ENCODE data around the gene MOB3A. TPM values are rescaled to one million over a fixed set of nuclear protein-coding genes. Genes with fewer than 3 reads are reported as not detected.
"Not testable (repeated sequence)": the region's sequence is repeated elsewhere in the genome, so short reads cannot be mapped to it uniquely, and the experiment has no call there.

The MOB3A gene
- total RNA-seq, 1 experiment from 2014 or later = 28.9 TPM

- DNase-seq (ENCODE audit: low read depth) = no peak
- in situ Hi-C loops (cut with HindIII; ENCODE audit: low pct_unique_long_range_greater_than_20kb, low sequenced_read_pairs) = no loop called here
Observed at GRCh38 chr19:2043251-2043641, 52.9 kb downstream of the MOB3A start.

- DNase-seq (ENCODE audit: low read depth) = no peak
- in situ Hi-C loops (cut with HindIII; ENCODE audit: low pct_unique_long_range_greater_than_20kb, low sequenced_read_pairs) = no loop called here
Observed at GRCh38 chr19:2042485-2043250, 53.5 kb downstream of the MOB3A start.

GRCh38 chr19:2041683-2042484, 54.2 kb downstream of the MOB3A start:
- peak; percentile 85 for DNase-seq (ENCODE audit: low read depth)
- in situ Hi-C loops (cut with HindIII; ENCODE audit: low pct_unique_long_range_greater_than_20kb, low sequenced_read_pairs) = no loop called here

- in situ Hi-C loops (cut with HindIII; ENCODE audit: low pct_unique_long_range_greater_than_20kb, low sequenced_read_pairs) = no loop called here
- DNase-seq (ENCODE audit: low read depth) = no peak
Observed at GRCh38 chr19:2041433-2041682, 54.8 kb downstream of the MOB3A start.

- in situ Hi-C loops (cut with HindIII; ENCODE audit: low pct_unique_long_range_greater_than_20kb, low sequenced_read_pairs) = no loop called here
- no peak for DNase-seq (ENCODE audit: low read depth)
Observed at GRCh38 chr19:2040647-2041432, 55.3 kb downstream of the MOB3A start.

GRCh38 chr19:2039959-2040646, 56.0 kb downstream of the MOB3A start:
- in situ Hi-C loops (cut with HindIII; ENCODE audit: low pct_unique_long_range_greater_than_20kb, low sequenced_read_pairs) = no loop called here
- no peak for DNase-seq (ENCODE audit: low read depth)

GRCh38 chr19:2039089-2039958, 56.8 kb downstream of the MOB3A start:
- no peak for DNase-seq (ENCODE audit: low read depth)
- in situ Hi-C loops (cut with HindIII; ENCODE audit: low pct_unique_long_range_greater_than_20kb, low sequenced_read_pairs) = no loop called here

- in situ Hi-C loops (cut with HindIII; ENCODE audit: low pct_unique_long_range_greater_than_20kb, low sequenced_read_pairs) = no loop called here
Observed at GRCh38 chr19:2038284-2039088, 57.6 kb downstream of the MOB3A start.

GRCh38 chr19:2037651-2038255, 58.4 kb downstream of the MOB3A start:
- DNase-seq (ENCODE audit: low read depth) = no peak
- in situ Hi-C loops (cut with HindIII; ENCODE audit: low pct_unique_long_range_greater_than_20kb, low sequenced_read_pairs) = no loop called here

More at GRCh38 chr19:2038284-2039088, 57.6 kb downstream of the MOB3A start:
- no peak for DNase-seq (ENCODE audit: low read depth)

GRCh38 chr19:2036424-2036823, 59.7 kb downstream of the MOB3A start:
- in situ Hi-C loops (cut with HindIII; ENCODE audit: low pct_unique_long_range_greater_than_20kb, low sequenced_read_pairs) = no loop called here
- no peak for DNase-seq (ENCODE audit: low read depth)

- in situ Hi-C loops (cut with HindIII; ENCODE audit: low pct_unique_long_range_greater_than_20kb, low sequenced_read_pairs) = no loop called here
- no peak for DNase-seq (ENCODE audit: low read depth)
Observed at GRCh38 chr19:2035590-2035991, 60.5 kb downstream of the MOB3A start.

GRCh38 chr19:2034729-2035589, 61.2 kb downstream of the MOB3A start:
- no peak for DNase-seq (ENCODE audit: low read depth)

GRCh38 chr19:2034253-2034652, 61.9 kb downstream of the MOB3A start:
- DNase-seq (ENCODE audit: low read depth); in situ Hi-C loops (cut with HindIII; ENCODE audit: low pct_unique_long_range_greater_than_20kb, low sequenced_read_pairs): not testable (repeated sequence)

More at GRCh38 chr19:2034729-2035589, 61.2 kb downstream of the MOB3A start:
- in situ Hi-C loops (cut with HindIII; ENCODE audit: low pct_unique_long_range_greater_than_20kb, low sequenced_read_pairs) = no loop called here

- in situ Hi-C loops (cut with HindIII; ENCODE audit: low pct_unique_long_range_greater_than_20kb, low sequenced_read_pairs) = no loop called here
- no peak for DNase-seq (ENCODE audit: low read depth)
Observed at GRCh38 chr19:2033825-2034159, 62.3 kb downstream of the MOB3A start.

GRCh38 chr19:2033115-2033824, 62.9 kb downstream of the MOB3A start:
- no peak for DNase-seq (ENCODE audit: low read depth)
- in situ Hi-C loops (cut with HindIII; ENCODE audit: low pct_unique_long_range_greater_than_20kb, low sequenced_read_pairs) = no loop called here
